ENCODE measurements around the gene HDC.

DNA sequence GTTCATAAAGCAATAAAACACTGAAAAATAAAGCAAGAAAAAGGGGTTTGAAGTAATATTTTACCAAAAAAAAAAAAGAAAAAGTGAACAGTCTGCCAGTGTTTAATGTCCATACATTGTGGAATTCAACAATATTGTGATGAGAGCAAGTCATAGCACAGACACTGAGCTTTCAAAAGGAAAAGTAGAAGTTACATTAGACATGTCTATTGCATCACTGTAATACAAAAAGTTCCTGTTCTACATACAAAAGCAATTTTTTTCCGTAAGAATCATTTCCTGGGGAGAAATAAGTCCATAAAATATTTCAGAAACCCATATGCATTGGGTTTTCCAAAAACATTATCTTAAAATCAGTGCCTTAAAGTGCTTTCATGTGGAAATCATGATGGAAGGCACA is 11.8 kb upstream of the HDC start:
- TF ChIP-seq EP300 (IDR thresholded peaks at IDR 0.05) (no peak), POLR2A (IDR thresholded peaks at IDR 0.05) (no peak)
- TF ChIP-seq, protein P1, sequence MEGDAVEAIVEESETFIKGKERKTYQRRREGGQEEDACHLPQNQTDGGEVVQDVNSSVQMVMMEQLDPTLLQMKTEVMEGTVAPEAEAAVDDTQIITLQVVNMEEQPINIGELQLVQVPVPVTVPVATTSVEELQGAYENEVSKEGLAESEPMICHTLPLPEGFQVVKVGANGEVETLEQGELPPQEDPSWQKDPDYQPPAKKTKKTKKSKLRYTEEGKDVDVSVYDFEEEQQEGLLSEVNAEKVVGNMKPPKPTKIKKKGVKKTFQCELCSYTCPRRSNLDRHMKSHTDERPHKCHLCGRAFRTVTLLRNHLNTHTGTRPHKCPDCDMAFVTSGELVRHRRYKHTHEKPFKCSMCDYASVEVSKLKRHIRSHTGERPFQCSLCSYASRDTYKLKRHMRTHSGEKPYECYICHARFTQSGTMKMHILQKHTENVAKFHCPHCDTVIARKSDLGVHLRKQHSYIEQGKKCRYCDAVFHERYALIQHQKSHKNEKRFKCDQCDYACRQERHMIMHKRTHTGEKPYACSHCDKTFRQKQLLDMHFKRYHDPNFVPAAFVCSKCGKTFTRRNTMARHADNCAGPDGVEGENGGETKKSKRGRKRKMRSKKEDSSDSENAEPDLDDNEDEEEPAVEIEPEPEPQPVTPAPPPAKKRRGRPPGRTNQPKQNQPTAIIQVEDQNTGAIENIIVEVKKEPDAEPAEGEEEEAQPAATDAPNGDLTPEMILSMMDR (IDR thresholded peaks at IDR 0.05): no peak

All from sigmoid colon (tissue), 4 donors.